OCI-LY7 (cell line): ENCODE data around the gene NDUFA8. TPM values are rescaled to one million over a fixed set of nuclear protein-coding genes. Genes with fewer than 3 reads are reported as not detected.

ENCODE experiments used
- BruUV-seq: library from RNA; stranded (reverse); fragments of 400-500 nt; replicated peaks from 2 replicates; lab custom pipeline; 2021; lab: Mats Ljungman, UMichigan
- CTCF ChIA-PET: fragments of 300-600 bp; sonication (Branson Sonifier 250); formaldehyde crosslinking; loops from one replicate; lab custom pipeline; 2022; ENCODE audit warnings: antibody characterized with exemption; ENCODE audit not compliant: unreplicated experiment; lab: Charles Lee
- POLR2A ChIA-PET: fragments of 300-600 bp; sonication (Branson Sonifier 250); formaldehyde crosslinking; loops from one replicate; lab custom pipeline; 2022; ENCODE audit warnings: antibody characterized with exemption; lab: Charles Lee
- DNase-seq: peaks from one replicate; pipeline ENCODE4 v3.0.0-alpha.2; 2015; ENCODE audit warnings: low spot score
- H2AFZ ChIP-seq: fragments of 200-600 bp; sonication (generic), shearing (Covaris generic); 2 replicates; pipeline ENCODE4 v1.6.1; 2014; ENCODE audit warnings: mild to moderate bottlenecking, antibody characterized with exemption, low read length, moderate library complexity
- H3K27ac ChIP-seq: fragments of 200-600 bp; sonication (generic); 2 replicates; pipeline ENCODE4 v1.5.1; 2014; ENCODE audit warnings: mixed run types, low read depth, mild to moderate bottlenecking, moderate library complexity, low read length, inconsistent platforms; ENCODE audit not compliant: poor library complexity, severe bottlenecking
- H3K36me3 ChIP-seq: fragments of 200-600 bp; sonication (generic); 2 replicates; pipeline ENCODE4 v1.6.1; 2014; ENCODE audit warnings: mild to moderate bottlenecking, antibody characterized with exemption, low read length, moderate library complexity, mixed read lengths; ENCODE audit not compliant: insufficient read depth
- H3K4me1 ChIP-seq: fragments of 200-600 bp; sonication (generic); 2 replicates; pipeline ENCODE4 v1.5.1; 2014; ENCODE audit warnings: mild to moderate bottlenecking, low read length; ENCODE audit not compliant: insufficient read depth, poor library complexity, severe bottlenecking
- H3K4me2 ChIP-seq: fragments of 200-600 bp; sonication (generic); 2 replicates; pipeline ENCODE4 v1.6.1; 2014; ENCODE audit warnings: mild to moderate bottlenecking, low read length
- H3K4me3 ChIP-seq: fragments of 200-600 bp; sonication (generic); 2 replicates; pipeline ENCODE4 v1.5.1; 2014; ENCODE audit warnings: mild to moderate bottlenecking, low read depth, low read length; ENCODE audit not compliant: poor library complexity, severe bottlenecking
- H3K79me2 ChIP-seq: fragments of 200-600 bp; sonication (generic); 2 replicates; pipeline ENCODE4 v1.6.1; 2016; ENCODE audit warnings: low read depth, mild to moderate bottlenecking, low read length, moderate library complexity, mixed read lengths; ENCODE audit not compliant: insufficient read depth
- H3K9me2 ChIP-seq: fragments of 200-600 bp; sonication (generic); 2 replicates; pipeline ENCODE4 v1.6.1; 2016; ENCODE audit warnings: mild to moderate bottlenecking, low read length, mixed read lengths; ENCODE audit not compliant: insufficient read depth
- H3K9me3 ChIP-seq: fragments of 200-600 bp; sonication (generic); 2 replicates; pipeline ENCODE4 v1.6.1; 2014; ENCODE audit warnings: mild to moderate bottlenecking, mixed run types, low read length, mixed read lengths
- H4K20me1 ChIP-seq: fragments of 200-600 bp; sonication (generic); 2 replicates; pipeline ENCODE4 v1.6.1; 2014; ENCODE audit warnings: mild to moderate bottlenecking, antibody characterized with exemption, low read length, moderate library complexity, mixed read lengths; ENCODE audit not compliant: insufficient read depth
- EZH2phosphoT487 ChIP-seq: fragments of 200-600 bp; sonication (generic); IDR thresholded peaks from 2 replicates; pipeline ENCODE4 v1.6.1; 2018; ENCODE audit warnings: low read depth, borderline replicate concordance, mild to moderate bottlenecking, mixed run types, antibody characterized with exemption, low read length, moderate library complexity, mixed read lengths
- intact Hi-C: fragments of 100-400 bp; cut with micrococcal nuclease; formaldehyde crosslinking; loops from one replicate; pipeline ENCODE4 v1.10.0; 2022; ENCODE audit not compliant: unreplicated experiment
- total RNA-seq, 2 experiments: library from RNA; depleted of rRNA in 1 of 2; stranded (reverse); fragments of >200 nt in 1 of 2; shearing (Covaris generic) in 1 of 2; gene quantifications; 2 replicates each; pipeline ENCODE4 v1.2.3, GENCODE V29; 2014 to 2022
- TF ChIP-seq, protein P1 (sequence below): fragments of 200-600 bp; sonication (generic); conservative IDR thresholded peaks from 2 replicates; pipeline ENCODE4 v1.5.1; 2014; ENCODE audit warnings: mild to moderate bottlenecking, antibody characterized with exemption, low read length, moderate library complexity, mixed read lengths

NDUFA8 gene
- total RNA-seq, 2 experiments from 2014 or later: 24.2 to 51.0 TPM

DNA sequence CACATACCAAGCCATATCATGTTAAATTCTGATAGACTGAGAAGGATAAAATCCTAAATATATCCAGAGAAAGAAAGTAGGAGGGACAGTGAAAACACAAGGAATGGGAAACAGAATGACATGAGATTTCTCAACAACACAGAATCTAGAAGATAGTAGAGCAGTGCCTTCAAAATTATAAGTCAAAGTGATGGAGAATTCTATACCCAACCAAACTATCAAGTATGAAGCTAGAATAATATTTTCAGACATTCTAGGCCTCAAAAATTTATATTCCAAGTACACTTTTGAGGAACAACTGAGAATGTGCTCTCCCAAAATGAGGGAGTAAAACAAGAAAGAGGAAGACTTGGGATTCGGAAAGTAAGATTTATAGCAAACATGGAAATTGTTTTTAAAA, 55.6 kb downstream of the NDUFA8 start:
- intact Hi-C loops: no loop called here
- POLR2A ChIA-PET: interaction anchor here (1.2 kb wide), 1 partner anchor 12 kb away, joined by 3 read pairs; no protein-coding TSS in a partner anchor

DNA sequence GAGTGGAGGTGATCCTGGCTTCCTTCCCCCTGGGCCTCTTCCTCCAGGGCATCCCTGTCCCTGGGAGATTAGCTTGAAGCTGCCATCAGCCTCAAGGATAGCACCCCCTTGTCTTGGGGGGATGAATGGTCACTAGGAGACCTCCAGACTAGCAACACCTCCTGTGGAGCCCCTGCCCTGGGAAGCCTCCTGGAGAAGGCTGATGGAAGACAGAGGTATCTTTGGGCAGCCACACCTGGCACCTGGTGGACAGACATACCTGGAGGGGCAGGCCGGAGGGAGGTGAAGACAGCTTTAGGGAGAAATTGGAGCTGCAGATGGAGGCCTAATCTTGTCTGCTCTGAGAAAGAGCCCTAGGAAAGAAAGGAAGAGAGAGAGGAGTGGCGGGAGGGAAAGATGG, 57.4 kb downstream of the NDUFA8 start:
- peaks cover 5% of the 10 kb centered on the region for H3K9me3 ChIP-seq
- no peak overlapping the region for H3K4me3 ChIP-seq
- H2AFZ ChIP-seq: no peak overlapping the region
- no peak for DNase-seq
- no peak overlapping the region for H3K27ac ChIP-seq
- no TSS peak for BruUV-seq
- H3K9me2 ChIP-seq: no peaks in the 10 kb centered on the region
- no peak for TF ChIP-seq EZH2phosphoT487
- TF ChIP-seq, protein P1, sequence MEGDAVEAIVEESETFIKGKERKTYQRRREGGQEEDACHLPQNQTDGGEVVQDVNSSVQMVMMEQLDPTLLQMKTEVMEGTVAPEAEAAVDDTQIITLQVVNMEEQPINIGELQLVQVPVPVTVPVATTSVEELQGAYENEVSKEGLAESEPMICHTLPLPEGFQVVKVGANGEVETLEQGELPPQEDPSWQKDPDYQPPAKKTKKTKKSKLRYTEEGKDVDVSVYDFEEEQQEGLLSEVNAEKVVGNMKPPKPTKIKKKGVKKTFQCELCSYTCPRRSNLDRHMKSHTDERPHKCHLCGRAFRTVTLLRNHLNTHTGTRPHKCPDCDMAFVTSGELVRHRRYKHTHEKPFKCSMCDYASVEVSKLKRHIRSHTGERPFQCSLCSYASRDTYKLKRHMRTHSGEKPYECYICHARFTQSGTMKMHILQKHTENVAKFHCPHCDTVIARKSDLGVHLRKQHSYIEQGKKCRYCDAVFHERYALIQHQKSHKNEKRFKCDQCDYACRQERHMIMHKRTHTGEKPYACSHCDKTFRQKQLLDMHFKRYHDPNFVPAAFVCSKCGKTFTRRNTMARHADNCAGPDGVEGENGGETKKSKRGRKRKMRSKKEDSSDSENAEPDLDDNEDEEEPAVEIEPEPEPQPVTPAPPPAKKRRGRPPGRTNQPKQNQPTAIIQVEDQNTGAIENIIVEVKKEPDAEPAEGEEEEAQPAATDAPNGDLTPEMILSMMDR: no peak
- ChIA-PET POLR2A (interaction anchor here (1.0 kb wide), 1 partner anchor 23 kb away, joined by 3 read pairs; no protein-coding TSS in a partner anchor), CTCF (no interaction called here)
- no peaks in the 10 kb centered on the region for H3K4me1 ChIP-seq
- no peaks in the 10 kb centered on the region for H3K79me2 ChIP-seq
- H3K36me3 ChIP-seq: no peaks in the 10 kb centered on the region
- no peaks in the 10 kb centered on the region for H4K20me1 ChIP-seq
- intact Hi-C loops: no loop called here
- no peak overlapping the region for H3K4me2 ChIP-seq

More for the DNA sequence above, 55.6 kb downstream of the NDUFA8 start:
- Histone ChIP-seq H3K79me2 (no peaks in the 10 kb centered on the region), H3K4me1 (no peaks in the 10 kb centered on the region), H3K9me2 (no peaks in the 10 kb centered on the region), H4K20me1 (no peaks in the 10 kb centered on the region), H3K9me3 (peaks cover 5% of the 10 kb centered on the region), H3K4me2 (no peak overlapping the region), H3K27ac (no peak overlapping the region), H2AFZ (no peak overlapping the region), H3K36me3 (no peaks in the 10 kb centered on the region), H3K4me3 (no peak overlapping the region)
- CTCF ChIA-PET: no interaction called here
- no peak for DNase-seq
- TF ChIP-seq, protein P1: no peak
- no peak for TF ChIP-seq EZH2phosphoT487
- BruUV-seq: no TSS peak

DNA sequence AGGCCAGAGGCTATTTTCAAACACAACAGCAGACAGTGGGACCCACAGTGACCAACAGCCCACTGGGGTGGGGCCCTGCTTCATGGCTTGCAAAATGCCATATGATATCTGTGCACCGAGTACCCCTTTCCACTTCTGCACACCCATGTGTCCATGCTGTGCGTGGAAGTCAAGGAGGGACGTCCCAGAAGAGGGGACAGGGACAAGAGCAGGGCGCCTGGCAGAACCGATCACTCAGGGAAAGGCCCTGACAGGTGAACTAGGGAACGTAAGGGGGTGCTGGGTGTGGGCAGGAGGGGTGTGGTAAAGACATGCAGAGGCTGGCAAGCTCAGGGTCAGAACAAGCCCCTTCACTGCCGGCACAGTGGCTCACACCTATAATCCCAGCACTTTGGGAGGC, 58.8 kb downstream of the NDUFA8 start:
- Histone ChIP-seq H3K27ac (no peak overlapping the region), H3K9me3 (peaks cover 5% of the 10 kb centered on the region), H2AFZ (no peak overlapping the region), H3K9me2 (no peaks in the 10 kb centered on the region), H3K36me3 (no peaks in the 10 kb centered on the region), H3K4me1 (no peaks in the 10 kb centered on the region), H3K79me2 (no peaks in the 10 kb centered on the region), H4K20me1 (no peaks in the 10 kb centered on the region), H3K4me2 (no peak overlapping the region), H3K4me3 (no peak overlapping the region)
- intact Hi-C loops: no loop called here
- no peak for DNase-seq
- POLR2A ChIA-PET: no interaction called here
- CTCF ChIA-PET: interaction anchor here (1.0 kb wide), 1 partner anchor 24 kb away, joined by 3 read pairs; no protein-coding TSS in a partner anchor
- no TSS peak for BruUV-seq
- TF ChIP-seq EZH2phosphoT487: no peak
- TF ChIP-seq, protein P1: no peak
